NOMO-1 treated with dmso at 0.1 percent for 144 hours (cell line): ENCODE results near the gene NFATC3.
A peak's percentile ranks its signal among the peaks of the same experiment; 100 is the strongest.

ENCODE experiments used
- DNase-seq: peaks from one replicate; lab custom pipeline; 2025; ENCODE audit not compliant: unreplicated experiment; lab: John Stamatoyannopoulos, UW

The NFATC3 gene

DNA sequence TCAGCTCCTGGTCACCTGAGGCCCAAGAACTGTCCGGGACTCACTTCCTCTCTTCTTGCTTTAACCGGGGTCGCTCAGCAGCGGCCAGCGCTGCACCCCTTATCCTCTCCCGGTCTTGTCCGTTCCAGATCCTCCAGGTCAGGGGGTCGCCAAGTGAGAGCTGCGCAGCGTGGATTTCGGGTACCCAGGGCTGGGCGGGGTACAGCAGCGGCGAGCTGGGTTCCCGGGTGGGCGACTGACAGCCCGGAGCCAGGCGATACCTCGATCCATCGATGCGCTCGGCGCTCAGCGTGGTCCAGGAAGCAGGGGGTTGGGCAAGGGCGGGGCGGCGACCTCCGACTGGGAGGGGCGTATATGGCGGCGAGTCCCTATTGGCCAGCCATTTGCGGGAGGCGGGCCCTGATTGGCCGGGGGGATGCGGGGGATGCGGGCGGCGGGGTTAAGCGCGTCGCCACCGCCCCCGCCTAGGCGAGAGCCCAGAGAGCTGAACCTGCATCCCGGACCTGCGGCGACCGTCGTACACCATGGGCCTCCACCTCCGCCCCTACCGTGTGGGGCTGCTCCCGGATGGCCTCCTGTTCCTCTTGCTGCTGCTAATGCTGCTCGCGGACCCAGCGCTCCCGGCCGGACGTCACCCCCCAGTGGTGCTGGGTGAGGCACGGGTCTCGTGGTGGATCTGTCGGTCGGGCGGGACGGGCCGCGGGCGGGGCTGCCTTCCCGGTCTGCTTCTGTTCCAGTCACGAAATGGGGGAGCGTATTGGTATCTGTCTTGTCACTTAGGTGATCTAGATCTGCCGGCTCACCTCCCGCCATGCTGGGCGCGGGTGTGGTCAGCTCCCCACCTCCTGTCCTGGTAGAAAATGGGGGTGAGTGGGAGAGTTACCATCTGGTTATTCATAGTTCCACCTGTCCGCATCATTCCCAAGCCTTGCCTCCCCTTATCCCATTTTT lies 160.0 kb downstream of the NFATC3 start, which contains the start of gene PLA2G15:
Gene PLA2G15 (plus strand): TSS at position 471 of the 951 bp plus-strand sequence. CDS start 54 bp downstream, at position 525.
- peak; percentile 79 for DNase-seq

DNA sequence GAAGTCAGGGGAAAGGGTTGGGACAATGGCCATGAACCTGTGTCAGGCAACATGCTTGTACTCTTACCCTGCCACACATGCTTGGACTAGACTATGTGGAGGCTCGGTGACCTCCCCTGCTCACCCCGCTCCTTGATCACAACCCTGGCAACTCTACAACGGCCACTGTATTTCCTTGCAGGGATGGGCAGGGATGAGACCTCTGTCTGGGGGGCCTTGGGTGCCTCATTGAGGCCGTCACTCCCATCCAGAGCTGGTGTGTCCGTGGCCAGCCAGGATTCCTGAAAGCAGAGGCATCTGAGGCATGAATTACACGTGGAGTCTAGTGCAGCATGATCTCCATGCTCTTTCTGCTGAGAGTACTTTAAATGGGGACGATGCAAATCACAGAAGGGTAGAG lies 161.0 kb downstream of the NFATC3 start:
- no peak for DNase-seq

DNA sequence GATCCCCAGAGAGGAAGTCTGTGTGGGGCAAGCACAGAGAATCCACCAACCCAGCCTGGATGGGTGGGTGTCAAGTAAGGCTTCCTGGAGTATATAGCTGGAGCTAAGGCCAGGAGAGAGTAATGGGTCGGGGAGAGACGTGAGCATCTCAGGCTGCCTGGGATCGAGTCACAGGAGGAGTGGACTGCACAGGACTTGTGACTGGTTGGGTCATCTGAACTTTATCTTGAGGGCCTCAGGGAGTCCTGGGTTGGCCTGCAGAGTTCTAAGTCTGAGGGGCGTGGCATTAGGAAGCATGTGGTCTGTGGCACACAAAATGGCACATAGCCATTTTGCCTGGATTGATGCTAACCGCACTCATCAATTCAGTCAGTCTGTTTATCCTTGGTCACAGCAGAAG lies 161.5 kb downstream of the NFATC3 start:
- DNase-seq: no peak

DNA sequence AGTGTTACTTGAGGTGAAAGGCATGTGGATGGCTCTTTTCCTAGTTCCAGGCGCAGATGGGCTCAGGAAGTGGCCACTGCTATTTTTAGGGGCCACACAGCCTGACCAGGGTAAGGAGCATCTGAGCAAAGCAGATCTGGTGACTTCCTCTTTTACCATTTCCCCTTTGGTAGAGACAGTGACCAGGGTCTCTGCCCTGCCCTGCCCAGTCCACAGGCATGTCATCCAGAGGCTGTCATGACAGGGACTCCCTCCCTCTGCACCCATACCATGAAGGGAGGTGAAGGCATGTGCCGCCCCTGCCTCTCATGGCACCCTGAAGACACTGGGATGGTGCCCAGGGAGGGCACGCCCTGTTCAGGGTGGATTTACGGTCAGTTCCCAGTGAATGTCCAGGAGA lies 162.2 kb downstream of the NFATC3 start:
- no peak for DNase-seq

DNA sequence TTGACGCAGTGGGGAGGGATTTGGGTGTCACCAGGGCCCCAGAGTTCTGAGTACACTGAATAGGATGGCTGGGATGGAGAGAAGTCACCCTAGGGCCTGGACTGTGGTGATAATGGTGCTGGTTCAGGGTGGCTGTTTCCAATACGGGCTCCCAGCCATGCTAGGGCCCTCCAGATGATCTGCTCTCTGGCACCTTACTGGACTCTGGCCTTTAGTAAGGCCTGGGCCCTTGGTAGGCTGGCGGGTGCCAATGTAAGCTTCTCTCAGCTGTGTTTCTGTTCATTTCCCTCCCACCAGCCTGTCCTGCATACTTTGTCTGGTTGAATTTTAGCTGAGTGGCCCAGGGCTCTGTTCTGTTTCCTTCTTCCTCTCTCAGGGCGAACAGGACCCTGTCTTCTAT lies 162.8 kb downstream of the NFATC3 start:
- no peak for DNase-seq

DNA sequence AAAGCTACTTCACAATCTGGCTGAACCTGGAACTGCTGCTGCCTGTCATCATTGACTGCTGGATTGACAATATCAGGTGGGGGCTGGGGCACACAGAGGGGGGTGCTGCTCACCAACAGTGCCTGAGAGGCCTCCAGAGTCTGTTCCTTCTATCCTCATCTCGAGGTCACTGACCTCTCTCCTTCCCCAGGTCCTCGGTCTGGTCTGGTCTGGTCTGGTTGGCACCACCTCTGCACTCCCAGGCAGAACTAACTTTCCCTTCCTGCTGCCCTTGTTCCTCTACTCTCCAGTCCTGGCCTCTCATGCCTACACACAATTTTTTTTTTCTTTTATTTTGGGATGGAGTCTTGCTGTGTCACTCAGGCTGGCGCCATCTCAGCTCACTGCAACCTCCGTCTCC lies 164.2 kb downstream of the NFATC3 start:
- no peak for DNase-seq

DNA sequence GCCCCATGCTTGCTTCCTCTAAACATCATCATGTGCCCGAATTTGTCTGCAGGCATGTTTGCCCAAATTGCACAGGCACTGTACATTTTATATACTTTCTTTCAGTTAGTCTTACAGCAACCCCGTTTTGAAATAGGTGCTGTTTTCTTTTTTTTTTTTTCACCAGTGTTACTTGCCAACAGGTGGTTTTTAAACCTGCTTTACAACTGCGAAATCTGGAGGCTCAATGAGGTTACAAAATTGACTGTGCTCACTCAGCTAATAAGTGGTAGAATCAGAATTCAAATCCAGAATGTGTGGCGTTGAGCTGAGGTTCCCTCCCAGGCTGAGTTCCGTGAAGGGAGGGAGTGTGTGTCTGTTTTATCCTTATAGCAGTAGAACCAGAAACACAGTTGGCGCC lies 165.8 kb downstream of the NFATC3 start:
- DNase-seq: no peak

DNA sequence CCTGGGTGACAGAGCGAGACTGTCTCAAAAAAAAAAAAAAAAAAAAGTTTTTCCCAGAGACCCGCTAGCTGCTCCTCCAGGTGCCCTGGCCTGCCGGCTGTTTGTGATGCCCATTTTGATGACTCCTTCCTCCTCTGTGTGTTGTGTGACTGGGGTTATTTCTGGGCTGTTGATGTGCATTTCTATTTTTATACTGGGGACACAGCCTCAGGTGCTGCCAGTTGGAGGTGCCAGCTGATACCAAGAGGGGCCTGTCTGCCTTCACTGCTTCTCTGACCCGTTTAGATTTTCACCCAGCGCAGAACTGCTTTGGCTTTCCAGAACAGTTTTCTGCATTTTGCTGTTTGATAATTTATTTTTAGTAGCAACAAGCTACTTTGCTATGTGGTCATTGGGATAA lies 166.7 kb downstream of the NFATC3 start:
- no peak for DNase-seq

DNA sequence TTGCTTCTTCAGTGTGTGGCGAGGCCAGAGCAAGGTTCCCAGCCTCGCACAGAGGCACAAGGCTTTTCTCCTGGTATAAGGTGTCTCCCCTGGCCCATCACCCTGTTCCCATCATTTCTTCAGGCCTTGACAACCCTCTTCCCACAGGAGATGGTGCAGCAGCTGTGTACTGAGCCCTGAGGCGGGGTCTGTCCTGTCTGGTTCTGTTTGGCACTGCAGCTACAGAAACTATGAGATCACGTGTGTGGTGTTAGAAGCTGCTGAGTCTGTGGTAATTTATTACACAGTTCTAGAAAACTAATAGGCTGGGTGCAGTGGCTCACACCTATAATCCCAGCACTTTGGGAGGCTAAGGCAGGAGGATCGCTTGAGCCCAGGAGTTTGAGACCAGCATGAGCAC lies 167.2 kb downstream of the NFATC3 start:
- no peak for DNase-seq

DNA sequence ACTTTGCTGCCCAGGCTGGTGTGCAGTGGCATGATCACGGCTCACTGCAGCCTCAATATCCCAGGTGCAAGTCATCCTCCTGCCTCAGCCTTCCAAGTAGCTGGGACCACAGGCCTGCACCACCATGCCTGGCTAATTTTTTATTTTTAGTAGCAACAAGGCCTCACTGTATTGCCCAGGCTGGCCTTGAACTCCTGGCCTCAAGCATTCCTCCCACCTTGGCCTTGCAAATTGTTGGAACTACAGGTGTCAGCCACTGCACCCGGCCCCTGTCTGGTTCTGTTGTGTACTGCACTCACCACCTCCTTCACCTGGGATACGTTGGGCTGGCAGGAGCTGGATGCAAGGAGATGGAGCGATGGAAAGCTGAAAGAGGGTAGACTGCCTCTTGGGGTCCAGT lies 168.6 kb downstream of the NFATC3 start:
- DNase-seq: no peak

DNA sequence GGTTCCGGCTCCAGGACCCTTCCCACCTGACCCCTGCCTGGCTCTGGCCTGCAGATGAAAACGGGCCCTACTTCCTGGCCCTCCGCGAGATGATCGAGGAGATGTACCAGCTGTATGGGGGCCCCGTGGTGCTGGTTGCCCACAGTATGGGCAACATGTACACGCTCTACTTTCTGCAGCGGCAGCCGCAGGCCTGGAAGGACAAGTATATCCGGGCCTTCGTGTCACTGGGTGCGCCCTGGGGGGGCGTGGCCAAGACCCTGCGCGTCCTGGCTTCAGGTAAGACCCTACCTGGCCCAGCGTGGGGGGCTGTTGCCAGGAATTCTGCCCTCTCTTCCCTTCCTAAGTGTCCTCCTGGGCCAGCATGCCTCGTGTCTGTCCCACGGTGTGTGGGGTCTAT lies 170.5 kb downstream of the NFATC3 start:
- no peak for DNase-seq

DNA sequence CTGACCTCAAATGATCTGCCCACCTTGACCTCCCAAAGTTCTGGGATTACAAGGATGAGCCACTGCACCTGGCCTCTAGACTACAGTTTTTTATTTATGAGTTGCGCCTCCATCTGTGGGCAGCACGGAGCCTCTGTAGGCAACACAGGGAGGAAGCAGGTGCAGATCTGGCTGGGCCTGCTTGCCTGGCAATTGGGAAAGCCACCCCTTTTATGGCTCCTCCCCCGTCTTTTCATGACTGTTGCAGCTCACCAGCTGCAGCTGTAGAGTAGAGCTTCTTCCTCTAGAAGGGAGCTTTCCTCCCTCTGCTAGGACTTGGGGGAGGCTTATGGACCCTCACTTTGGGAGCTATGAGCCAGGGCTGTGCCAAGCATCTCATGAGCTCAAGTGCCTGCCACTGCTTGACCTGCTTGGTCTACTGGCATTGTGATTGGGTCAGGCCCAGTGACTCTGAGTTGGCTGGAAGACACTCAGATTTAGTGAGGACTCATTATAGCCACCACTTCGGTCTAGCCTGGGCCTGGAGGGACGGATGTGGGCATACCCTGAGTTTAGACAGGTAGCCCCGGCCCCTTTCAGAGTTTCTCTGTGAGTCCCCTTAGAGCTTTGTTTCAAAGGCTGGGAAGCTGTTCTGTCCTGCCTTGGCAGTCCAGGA lies 172.2 kb downstream of the NFATC3 start:
- DNase-seq: peak; percentile 57

DNA sequence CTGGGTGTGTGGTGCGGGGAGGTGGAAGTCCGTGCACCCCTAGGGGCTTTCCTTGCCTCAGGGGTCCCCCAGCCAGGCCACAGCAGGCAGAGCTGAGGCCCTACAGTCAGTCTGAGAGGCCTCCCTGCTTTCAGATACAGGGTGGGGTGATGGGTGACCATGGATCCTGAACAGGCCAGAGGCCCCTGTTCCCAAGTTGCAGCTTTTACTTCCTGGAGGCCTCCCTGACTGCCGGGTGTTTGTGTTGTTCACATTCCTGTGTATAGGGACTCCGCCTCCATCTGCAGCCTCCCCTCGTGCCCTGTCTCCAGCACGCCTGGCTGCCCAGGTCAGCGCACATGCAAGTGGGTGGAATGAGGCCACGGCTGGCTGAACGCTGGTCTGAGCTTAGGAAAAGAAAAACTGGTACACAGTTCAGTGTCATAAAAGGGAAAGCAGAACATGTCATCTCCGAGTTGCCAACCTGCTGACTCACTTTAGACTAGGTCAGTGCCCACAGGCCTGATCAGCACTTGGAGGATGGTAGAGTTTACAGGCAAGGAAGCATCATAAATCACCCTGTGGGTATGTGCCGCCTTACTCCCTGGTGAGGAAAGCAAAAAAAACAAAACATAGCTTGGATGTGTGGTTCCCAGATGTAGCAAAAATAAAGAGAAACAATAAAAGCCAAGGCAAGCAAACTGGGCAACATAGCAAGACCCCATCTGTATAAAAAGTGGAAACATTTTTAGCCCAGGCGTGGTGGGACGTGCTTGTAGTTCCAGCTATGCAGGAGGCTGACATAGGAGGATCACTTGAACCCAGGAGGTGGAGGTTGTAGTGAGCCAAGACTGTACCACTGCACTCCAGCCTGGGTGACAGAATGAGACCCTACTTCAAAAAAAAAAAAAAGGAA lies 173.0 kb downstream of the NFATC3 start:
- DNase-seq: peak; percentile 78

DNA sequence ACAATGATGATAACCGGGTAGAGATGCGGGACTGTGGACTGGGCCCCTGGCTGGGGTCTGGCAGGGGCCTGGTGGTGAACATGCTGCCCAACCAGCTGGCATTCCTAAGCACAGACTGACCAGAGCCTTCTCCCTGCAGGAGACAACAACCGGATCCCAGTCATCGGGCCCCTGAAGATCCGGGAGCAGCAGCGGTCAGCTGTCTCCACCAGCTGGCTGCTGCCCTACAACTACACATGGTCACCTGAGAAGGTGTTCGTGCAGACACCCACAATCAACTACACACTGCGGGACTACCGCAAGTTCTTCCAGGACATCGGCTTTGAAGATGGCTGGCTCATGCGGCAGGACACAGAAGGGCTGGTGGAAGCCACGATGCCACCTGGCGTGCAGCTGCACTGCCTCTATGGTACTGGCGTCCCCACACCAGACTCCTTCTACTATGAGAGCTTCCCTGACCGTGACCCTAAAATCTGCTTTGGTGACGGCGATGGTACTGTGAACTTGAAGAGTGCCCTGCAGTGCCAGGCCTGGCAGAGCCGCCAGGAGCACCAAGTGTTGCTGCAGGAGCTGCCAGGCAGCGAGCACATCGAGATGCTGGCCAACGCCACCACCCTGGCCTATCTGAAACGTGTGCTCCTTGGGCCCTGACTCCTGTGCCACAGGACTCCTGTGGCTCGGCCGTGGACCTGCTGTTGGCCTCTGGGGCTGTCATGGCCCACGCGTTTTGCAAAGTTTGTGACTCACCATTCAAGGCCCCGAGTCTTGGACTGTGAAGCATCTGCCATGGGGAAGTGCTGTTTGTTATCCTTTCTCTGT lies 174.0 kb downstream of the NFATC3 start:
- DNase-seq: no peak

DNA sequence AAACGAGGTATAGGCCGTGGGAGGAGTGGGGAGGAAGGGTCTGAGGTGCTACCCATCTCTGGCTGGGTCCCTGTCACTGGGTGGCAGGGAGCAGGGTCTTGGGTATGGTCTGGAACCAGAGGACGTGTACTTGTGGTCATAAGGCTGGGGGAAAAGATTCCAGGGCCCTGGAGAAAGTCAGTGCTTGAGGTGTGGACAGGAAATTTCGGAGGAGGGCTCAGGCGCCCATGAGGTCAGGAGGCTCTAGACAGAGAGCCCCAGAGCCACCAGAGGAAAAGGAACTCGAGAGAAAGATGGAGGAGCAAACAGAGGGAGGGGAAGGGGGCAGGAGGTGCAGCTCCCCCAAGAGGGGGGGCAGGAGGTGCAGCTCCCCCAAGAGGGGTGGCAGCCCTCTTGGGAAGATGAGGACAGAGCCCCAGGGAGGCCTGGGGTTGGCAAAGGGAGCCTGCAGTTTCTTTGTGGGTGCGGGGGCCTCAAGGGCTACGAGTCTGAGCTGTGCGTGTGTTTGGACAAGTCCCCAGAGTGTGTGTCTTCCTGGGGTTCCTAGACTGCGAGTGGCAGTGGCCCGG lies 178.5 kb downstream of the NFATC3 start:
- no peak for DNase-seq

DNA sequence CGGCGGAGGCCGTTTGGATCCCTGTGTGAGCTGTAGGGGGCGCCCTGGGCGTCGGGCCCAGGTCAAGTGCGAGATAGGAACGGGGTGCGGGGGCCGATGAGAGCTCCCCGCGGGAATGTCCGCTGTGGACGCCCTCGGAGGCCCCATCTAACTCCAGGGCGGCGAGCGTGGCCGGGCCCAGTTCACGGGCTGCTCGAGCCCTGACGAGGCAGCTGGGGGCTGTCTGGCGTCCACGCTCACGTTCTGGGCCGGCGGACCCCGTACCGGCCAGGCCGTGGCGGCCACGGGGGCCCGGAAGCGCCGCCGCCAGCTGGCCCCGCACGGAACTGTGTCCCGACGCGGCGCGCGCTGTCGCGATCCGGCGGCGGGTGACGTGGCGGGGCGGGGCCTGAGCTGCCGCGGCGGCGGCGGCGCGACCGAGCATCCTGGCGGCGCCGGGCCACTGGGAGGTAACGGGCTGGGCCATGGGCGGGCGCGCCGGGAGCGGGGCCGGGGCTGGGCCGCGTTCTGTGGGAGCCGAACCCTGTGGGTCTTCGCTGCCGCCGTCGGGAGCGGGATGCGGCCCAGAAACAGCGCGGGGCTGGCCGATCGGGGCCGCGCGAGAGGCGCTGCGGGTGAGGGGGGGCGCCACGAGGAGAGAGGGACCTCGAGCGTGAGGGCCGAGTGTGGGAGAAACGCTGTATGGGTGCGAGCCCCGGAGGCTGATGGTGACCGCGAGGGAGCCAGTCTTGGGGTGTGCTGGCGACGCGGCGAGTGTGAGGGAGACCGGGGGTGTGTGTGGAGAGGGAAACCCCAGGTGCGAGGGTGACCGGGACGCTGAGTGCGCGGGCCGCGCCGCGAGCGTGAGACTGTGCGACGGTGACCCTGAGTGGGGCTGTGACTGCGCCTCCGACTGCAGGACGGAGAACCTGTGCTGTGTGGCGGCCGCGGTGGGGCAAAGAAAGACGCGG lies 179.2 kb downstream of the NFATC3 start, which contains the start of gene SLC7A6:
Gene SLC7A6 (plus strand): TSS at position 399 of the 950 bp plus-strand sequence. CDS start 10,201 bp downstream, outside the sequence.
- peak; percentile 69 for DNase-seq

DNA sequence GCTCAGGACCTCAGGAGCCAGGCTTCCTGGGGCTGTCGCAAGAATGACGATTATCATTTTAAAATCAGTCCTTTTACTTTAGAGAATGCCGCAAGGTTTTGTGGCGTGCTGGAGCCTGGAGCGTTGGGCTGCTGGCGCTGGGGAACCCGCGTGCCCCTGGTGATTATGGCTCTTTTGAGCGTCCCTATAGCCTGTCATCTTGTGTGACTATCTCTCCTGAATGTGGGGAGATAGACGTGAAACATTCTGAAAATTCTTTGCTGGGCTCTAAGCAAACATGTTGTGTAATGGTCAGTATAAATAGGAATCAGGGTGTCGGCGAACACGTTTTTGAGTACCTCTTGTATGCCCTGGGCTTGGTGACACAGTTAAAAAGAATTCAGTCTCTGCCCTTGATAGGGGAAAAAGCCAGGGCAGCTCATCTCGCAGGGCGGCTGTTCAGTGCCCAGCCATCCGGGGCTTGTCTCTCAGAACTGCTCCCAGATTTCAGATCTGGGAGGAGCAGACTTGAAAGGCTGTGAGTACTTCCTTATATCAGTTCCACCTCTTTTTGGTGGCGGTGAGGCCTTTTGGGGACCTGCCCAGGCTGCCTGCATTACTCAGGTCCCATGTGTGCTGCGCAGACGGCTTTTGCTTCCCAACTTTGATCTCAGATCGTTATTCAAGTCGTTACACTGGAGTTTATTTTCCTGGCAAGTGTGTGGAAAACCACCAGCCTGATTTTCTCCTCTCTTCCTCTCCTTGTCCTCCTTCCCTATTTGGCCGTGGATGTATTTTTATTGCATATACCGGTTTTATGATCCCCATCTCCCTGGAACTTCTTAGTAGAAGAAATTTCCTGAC lies 180.1 kb downstream of the NFATC3 start:
- DNase-seq: peak; percentile 54
